Lower leg skin (tissue), 3 donors: Measurements from ENCODE around the gene E2F7.

Source experiments
- POLR2A ChIP-seq, 2 donors: fragments of 450-650 bp; IDR thresholded peaks; one replicate each; pipeline ENCODE4 v1.6.1; 2016 to 2017; ENCODE audit warnings: antibody characterized with exemption in 2 of 2, mild to moderate bottlenecking in 1 of 2, moderate library complexity in 1 of 2
- TF ChIP-seq, protein P1 (sequence below), 3 donors: fragments of 450-650 bp; IDR thresholded peaks; one replicate each; pipeline ENCODE4 v1.5.1; 2016; ENCODE audit warnings: antibody characterized with exemption in 3 of 3, mild to moderate bottlenecking in 3 of 3, moderate library complexity in 2 of 3

DNA sequence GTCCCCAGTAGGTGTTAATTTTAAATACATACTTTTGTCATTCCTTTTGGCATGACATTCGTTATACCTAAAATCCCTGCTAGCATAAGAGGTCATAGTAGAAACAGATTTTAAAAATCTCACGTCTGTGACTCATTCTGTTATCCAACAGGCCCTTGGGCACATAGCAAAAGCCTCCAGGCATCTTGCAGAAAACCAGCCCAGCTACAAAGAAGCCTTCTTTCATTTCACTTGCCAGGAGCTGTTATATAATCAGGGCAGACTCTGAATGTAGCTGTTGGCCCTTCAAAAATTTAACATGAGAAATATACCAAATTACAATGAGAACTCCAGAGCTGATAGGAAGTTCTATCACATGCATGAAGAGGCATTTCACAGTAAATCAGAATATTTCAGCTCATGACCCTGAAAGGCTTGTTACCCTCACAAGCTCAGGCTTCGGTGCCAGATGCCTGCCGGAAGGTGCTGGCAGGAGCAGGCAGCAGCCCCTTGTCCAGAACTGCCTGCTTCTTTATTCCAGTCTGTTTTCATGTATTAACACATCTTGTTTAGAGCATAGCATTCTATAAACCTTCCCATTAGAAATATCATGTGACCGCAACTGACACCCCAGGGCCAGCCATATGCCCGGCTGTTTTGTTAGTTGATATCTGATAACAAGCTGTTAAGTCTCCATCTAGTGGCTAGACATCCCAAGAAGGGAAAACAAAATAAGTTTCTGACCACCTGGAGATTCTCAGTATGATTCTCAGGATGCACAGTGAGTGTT lies 17.8 kb downstream of the E2F7 start:
- TF ChIP-seq, protein P1, sequence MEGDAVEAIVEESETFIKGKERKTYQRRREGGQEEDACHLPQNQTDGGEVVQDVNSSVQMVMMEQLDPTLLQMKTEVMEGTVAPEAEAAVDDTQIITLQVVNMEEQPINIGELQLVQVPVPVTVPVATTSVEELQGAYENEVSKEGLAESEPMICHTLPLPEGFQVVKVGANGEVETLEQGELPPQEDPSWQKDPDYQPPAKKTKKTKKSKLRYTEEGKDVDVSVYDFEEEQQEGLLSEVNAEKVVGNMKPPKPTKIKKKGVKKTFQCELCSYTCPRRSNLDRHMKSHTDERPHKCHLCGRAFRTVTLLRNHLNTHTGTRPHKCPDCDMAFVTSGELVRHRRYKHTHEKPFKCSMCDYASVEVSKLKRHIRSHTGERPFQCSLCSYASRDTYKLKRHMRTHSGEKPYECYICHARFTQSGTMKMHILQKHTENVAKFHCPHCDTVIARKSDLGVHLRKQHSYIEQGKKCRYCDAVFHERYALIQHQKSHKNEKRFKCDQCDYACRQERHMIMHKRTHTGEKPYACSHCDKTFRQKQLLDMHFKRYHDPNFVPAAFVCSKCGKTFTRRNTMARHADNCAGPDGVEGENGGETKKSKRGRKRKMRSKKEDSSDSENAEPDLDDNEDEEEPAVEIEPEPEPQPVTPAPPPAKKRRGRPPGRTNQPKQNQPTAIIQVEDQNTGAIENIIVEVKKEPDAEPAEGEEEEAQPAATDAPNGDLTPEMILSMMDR (IDR thresholded peaks at IDR 0.05): no peak
- no peak for TF ChIP-seq POLR2A (IDR thresholded peaks at IDR 0.05)
